Measurements from ENCODE around the gene INPP4A.
A peak's percentile ranks its signal among the peaks of the same experiment; 100 is the strongest.
"Not testable (repeated sequence)": the region's sequence is repeated elsewhere in the genome, so short reads cannot be mapped to it uniquely, and the experiment has no call there.

The INPP4A gene

DNA sequence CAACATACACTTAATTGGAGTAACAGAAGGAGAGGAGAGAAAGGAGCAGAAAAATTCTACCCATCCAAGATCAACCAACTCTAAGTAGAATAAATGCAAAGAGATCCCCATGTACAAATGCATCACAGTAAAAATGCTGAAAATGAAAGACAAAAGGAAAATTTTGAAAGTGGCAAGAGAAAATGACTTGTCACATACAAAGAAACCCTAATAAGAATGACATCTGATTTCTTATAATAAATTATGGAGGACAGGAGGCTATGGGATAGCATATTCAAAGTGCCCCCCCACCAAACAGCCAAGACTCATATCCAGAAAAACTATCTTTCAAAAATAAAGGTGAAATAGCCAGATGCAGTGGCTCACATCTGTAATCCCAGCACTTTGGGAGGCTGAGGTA lies 22.2 kb upstream of the INPP4A start:
- Mint-ChIP-seq H3K36me3 (peaks cover 4% of the 10 kb centered on the region), H3K4me3 (no peak overlapping the region), H3K4me1 (ENCODE audit: low read depth) (no peaks in the 10 kb centered on the region), H3K27me3 (no peaks in the 10 kb centered on the region), H3K27ac (no peak overlapping the region), H3K9me3 (ENCODE audit: low read depth) (peaks cover 5% of the 10 kb centered on the region)

GRCh38 chr2:98426771-98427170 lies 17.9 kb upstream of the INPP4A start:
- Mint-ChIP-seq H3K27me3 (no peaks in the 10 kb centered on the region), H3K4me3 (no peak overlapping the region), H3K9me3 (ENCODE audit: low read depth) (peaks cover 5% of the 10 kb centered on the region), H3K4me1 (ENCODE audit: low read depth) (no peaks in the 10 kb centered on the region), H3K36me3 (peaks cover 4% of the 10 kb centered on the region), H3K27ac (no peak overlapping the region)

DNA sequence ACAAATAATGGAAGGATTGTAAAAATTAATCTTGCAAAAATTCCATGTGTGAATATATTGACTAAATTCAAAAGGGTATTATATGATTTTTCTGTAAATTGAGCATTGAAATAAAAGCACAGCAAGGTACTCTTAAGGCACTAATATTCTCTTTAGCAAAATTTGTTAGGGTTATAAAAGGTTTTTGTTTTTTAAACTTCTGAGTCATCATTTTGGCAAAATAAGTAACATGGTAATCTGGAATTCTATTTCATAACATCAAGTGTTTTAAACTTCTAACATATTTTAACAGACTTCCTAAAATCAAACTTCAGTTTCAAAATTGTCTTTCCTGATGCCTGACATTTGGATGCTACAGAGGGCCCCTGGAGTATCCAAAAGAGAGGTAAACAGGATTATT lies 12.5 kb upstream of the INPP4A start:
- Mint-ChIP-seq H3K36me3 (peaks cover 3% of the 10 kb centered on the region), H3K4me1 (ENCODE audit: low read depth) (no peaks in the 10 kb centered on the region), H3K9me3 (ENCODE audit: low read depth) (peaks cover 13% of the 10 kb centered on the region), H3K27ac (no peak overlapping the region), H3K27me3 (no peaks in the 10 kb centered on the region), H3K4me3 (no peak overlapping the region)

- Mint-ChIP-seq H3K27me3 (no peaks in the 10 kb centered on the region), H3K4me3 (no peak overlapping the region), H3K4me1 (ENCODE audit: low read depth) (peaks cover 5% of the 10 kb centered on the region), H3K27ac (no peak overlapping the region), H3K36me3 (peaks cover 3% of the 10 kb centered on the region), H3K9me3 (ENCODE audit: low read depth) (peaks cover 14% of the 10 kb centered on the region)
Observed at GRCh38 chr2:98433363-98433964, 11.2 kb upstream of the INPP4A start.

- no peak overlapping the region for H3K27ac Mint-ChIP-seq
- no peak overlapping the region for H3K4me3 Mint-ChIP-seq
- H3K27me3 Mint-ChIP-seq, result no peaks in the 10 kb centered on the region
- H3K4me1 Mint-ChIP-seq (ENCODE audit: low read depth), result peaks cover 12% of the 10 kb centered on the region
- peaks cover 16% of the 10 kb centered on the region for H3K9me3 Mint-ChIP-seq (ENCODE audit: low read depth)
- H3K36me3 Mint-ChIP-seq, result peaks cover 3% of the 10 kb centered on the region
Observed at GRCh38 chr2:98434492-98434891, 10.2 kb upstream of the INPP4A start.

- Mint-ChIP-seq H3K9me3 (ENCODE audit: low read depth) (peaks cover 16% of the 10 kb centered on the region), H3K4me1 (ENCODE audit: low read depth) (peaks cover 14% of the 10 kb centered on the region)
- H3K27ac Mint-ChIP-seq, result not testable (repeated sequence)
Observed at GRCh38 chr2:98435670-98436069, 9.0 kb upstream of the INPP4A start.

DNA sequence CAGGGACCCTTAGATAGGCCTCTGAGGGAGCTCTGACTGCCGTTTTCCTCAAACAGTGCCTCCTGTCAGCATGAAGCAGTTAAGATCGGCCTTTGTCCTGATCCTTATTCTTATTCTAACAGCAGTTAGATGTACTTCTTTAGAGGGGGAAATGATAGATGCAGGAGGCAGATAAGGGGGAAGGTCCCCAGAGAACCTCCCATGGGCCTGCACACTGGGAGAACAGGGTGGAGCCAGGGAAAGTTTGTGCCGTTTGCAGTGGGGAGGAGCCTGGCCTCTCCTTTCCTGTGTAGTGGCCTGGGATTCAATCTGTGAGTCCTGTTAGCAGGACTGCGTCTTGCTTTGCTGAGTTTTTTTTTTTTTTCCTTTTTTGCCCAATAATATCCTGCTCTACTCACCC lies 7.9 kb upstream of the INPP4A start:
- H3K36me3 Mint-ChIP-seq, result peaks cover 6% of the 10 kb centered on the region
- no peaks in the 10 kb centered on the region for H3K27me3 Mint-ChIP-seq
- no peak overlapping the region for H3K4me3 Mint-ChIP-seq
- peaks cover 14% of the 10 kb centered on the region for H3K4me1 Mint-ChIP-seq (ENCODE audit: low read depth)
- no peak overlapping the region for H3K27ac Mint-ChIP-seq
- peaks cover 16% of the 10 kb centered on the region for H3K9me3 Mint-ChIP-seq (ENCODE audit: low read depth)

More at GRCh38 chr2:98435670-98436069, 9.0 kb upstream of the INPP4A start:
- not testable (repeated sequence) for H3K4me3 Mint-ChIP-seq, H3K36me3 Mint-ChIP-seq, H3K27me3 Mint-ChIP-seq

DNA sequence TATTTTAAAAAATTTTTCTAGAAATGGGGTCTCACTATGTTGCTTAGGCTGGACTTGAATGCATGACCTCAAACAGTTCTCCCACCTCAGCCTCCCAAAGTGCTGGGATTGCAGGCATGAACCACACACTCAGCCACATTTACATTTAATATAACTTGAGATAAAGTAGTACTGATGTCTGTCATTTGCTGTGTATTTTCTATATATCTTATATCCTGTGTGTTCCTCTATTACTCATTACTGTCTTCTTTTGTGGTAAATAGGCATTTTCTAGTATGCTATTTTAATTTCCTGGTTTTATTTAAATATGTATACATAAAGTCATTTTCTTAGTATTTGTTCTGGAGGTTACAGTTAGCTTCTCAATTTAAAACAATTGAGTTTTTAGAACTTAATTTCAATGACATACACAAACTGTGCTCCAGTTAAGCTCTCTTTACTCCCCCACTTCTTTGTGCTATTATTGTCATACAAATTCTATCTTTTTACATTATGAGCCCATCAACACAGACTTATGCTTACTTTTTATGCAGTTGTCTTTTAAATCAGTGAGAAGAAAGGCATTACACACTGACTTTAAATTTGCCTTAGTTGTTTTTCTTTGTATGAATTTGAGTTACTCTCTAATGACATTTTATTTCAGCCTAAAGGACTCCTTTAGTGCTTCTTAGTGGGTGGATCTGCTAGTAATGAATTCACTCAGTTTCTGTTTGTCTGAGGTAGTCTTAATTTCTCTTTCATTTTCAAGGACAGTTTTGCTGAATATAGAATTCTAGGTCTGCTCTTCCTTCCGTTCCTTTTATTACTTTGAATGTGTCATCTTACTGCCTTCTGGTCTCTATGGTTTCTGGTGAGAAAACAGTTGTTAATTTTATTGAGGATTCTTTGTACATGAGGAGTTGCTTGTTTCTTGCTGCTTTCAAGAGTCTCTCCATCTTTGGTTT lies 6.2 kb upstream of the INPP4A start:
- Mint-ChIP-seq H3K27ac (peak overlapping the region; percentile 79), H3K36me3 (peaks cover 3% of the 10 kb centered on the region), H3K27me3 (no peaks in the 10 kb centered on the region), H3K4me3 (peak overlapping the region; percentile 36), H3K9me3 (ENCODE audit: low read depth) (peaks cover 7% of the 10 kb centered on the region), H3K4me1 (ENCODE audit: low read depth) (peaks cover 14% of the 10 kb centered on the region)

GRCh38 chr2:98441706-98442450 lies 2.8 kb upstream of the INPP4A start:
- no peak overlapping the region for H3K4me3 Mint-ChIP-seq
- H3K27ac Mint-ChIP-seq, result no peak overlapping the region
- H3K4me1 Mint-ChIP-seq (ENCODE audit: low read depth), result peaks cover 30% of the 10 kb centered on the region
- H3K36me3 Mint-ChIP-seq, result peaks cover 3% of the 10 kb centered on the region
- H3K27me3 Mint-ChIP-seq, result no peaks in the 10 kb centered on the region
- peaks cover 3% of the 10 kb centered on the region for H3K9me3 Mint-ChIP-seq (ENCODE audit: low read depth)

GRCh38 chr2:98442488-98442887 lies 2.2 kb upstream of the INPP4A start:
- Mint-ChIP-seq H3K27me3 (no peaks in the 10 kb centered on the region), H3K9me3 (ENCODE audit: low read depth) (peaks cover 3% of the 10 kb centered on the region), H3K36me3 (peaks cover 3% of the 10 kb centered on the region), H3K4me1 (ENCODE audit: low read depth) (peaks cover 36% of the 10 kb centered on the region), H3K4me3 (peak overlapping the region; percentile 8), H3K27ac (no peak overlapping the region)

DNA sequence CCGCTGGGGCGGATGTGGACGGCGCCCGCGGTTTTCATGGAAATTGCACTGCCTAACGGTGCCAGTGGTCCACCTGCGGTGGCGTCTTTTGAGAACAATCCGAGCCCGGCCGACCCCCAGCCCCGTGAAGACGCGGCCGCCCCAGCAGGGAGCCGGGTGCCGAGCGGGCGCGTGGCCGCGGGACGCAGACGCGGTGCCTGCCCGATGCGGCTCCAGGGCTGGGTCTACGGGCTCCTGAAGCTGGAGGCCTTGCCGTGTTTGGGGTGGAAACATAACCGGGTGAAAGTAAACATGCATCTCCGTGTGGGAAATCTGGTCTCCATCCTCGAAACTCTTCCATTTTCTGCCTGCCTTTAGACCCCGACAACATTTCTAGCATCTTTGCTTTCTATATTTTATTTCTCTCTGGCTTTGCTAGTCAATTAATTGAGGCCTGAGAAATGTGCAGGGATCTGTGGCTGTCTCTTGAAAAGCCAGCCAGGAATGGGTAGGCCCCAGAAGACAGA lies 572 bp downstream of the INPP4A start:
- Mint-ChIP-seq H3K4me1 (ENCODE audit: low read depth) (peaks cover 48% of the 10 kb centered on the region), H3K36me3 (no peaks in the 10 kb centered on the region), H3K4me3 (peak overlapping the region; percentile 92), H3K27me3 (no peaks in the 10 kb centered on the region), H3K27ac (peak overlapping the region; percentile 93), H3K9me3 (ENCODE audit: low read depth) (no peaks in the 10 kb centered on the region)

GRCh38 chr2:98445683-98446581 lies 1.3 kb downstream of the INPP4A start:
- H3K36me3 Mint-ChIP-seq, result no peaks in the 10 kb centered on the region
- no peaks in the 10 kb centered on the region for H3K9me3 Mint-ChIP-seq (ENCODE audit: low read depth)
- peaks cover 55% of the 10 kb centered on the region for H3K4me1 Mint-ChIP-seq (ENCODE audit: low read depth)
- H3K4me3 Mint-ChIP-seq, result peak overlapping the region; percentile 92
- H3K27ac Mint-ChIP-seq, result peak overlapping the region; percentile 93
- no peaks in the 10 kb centered on the region for H3K27me3 Mint-ChIP-seq

DNA sequence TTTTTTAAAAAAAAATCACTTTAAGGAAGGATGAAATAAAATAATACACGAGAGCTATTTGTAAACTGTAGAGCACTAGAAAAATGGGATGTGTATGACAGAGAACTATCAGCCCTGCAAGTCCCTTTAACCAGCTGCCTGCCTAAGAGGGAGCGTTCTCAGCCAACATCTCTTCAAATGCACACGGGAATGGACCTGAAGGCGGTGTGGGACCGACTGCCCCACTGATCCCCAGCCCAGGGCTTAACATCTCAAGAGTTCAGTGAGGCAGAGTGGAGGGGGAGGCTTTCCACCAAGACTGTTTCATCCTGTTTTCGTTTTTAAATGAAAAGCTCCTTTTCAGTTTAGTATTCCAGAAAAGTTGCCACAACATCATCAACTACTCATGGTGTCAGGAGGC lies 2.2 kb downstream of the INPP4A start:
- no peaks in the 10 kb centered on the region for H3K36me3 Mint-ChIP-seq
- H3K9me3 Mint-ChIP-seq (ENCODE audit: low read depth), result no peaks in the 10 kb centered on the region
- H3K4me1 Mint-ChIP-seq (ENCODE audit: low read depth), result peaks cover 63% of the 10 kb centered on the region
- no peaks in the 10 kb centered on the region for H3K27me3 Mint-ChIP-seq
- H3K27ac Mint-ChIP-seq, result peak overlapping the region; percentile 93
- peak overlapping the region; percentile 92 for H3K4me3 Mint-ChIP-seq
